T-helper 1 cell treated with Interleukin-12 subunit alpha and Interleukin-12 subunit beta and Interleukin-4 antibody, amounts not matched to agents 30 ng/mL and 1 ng/mL, for 36 hours (primary cell): Measurements from ENCODE around the gene PRSS27. TPM values are rescaled to one million over a fixed set of nuclear protein-coding genes. Genes with fewer than 3 reads are reported as not detected.
"Not testable (repeated sequence)": the region's sequence is repeated elsewhere in the genome, so short reads cannot be mapped to it uniquely, and the experiment has no call there.

Source experiments
- intact Hi-C: fragments of 100-400 bp; cut with micrococcal nuclease; formaldehyde crosslinking; loops from one replicate; pipeline ENCODE4 v1.15.1; 2024
- total RNA-seq: library from RNA; stranded (reverse); gene quantifications from 2 replicates; pipeline ENCODE4 v1.2.3, GENCODE V29; 2022

PRSS27 gene
- total RNA-seq, 1 donor from 2014 or later, result 0.88 TPM

DNA sequence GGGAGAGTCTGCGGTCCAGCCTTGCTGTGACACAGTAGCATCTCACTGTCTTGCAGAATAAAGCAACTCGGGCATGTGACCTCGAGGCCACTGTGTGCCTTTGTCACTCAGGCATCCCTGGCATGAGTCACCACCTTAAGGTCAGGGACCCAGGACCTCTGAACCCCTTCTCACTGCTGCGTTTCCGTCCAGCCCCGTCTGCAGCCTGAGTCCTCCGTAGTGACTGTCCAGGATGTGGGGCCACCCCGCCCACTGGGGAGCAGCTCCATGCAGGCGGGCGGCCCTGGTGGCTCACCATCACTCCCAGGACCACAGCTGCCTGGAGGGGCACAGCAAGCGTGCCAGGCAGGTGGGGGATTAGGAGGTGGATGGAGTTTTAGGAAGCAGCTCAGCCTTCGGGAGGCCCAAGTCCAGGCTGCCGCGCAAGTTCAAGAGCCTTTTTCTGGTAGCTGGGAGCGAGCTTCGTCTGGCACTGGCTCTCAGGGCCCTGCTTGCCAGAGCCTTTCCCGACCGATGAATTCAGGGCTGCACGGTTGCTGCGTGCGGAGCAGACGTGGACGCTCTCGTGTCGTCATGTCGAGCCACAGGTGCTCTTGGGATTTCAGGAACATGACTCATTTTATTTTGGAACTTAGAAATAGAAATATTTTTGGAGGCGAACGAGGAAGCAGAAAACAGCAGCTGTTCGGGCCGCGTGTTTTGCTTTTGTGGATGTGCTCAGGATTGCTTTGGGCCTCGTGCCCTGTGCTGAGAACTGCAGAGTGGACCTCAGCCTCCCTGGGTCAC is 20.9 kb downstream of the PRSS27 start:
- intact Hi-C loops, result no loop called here

DNA sequence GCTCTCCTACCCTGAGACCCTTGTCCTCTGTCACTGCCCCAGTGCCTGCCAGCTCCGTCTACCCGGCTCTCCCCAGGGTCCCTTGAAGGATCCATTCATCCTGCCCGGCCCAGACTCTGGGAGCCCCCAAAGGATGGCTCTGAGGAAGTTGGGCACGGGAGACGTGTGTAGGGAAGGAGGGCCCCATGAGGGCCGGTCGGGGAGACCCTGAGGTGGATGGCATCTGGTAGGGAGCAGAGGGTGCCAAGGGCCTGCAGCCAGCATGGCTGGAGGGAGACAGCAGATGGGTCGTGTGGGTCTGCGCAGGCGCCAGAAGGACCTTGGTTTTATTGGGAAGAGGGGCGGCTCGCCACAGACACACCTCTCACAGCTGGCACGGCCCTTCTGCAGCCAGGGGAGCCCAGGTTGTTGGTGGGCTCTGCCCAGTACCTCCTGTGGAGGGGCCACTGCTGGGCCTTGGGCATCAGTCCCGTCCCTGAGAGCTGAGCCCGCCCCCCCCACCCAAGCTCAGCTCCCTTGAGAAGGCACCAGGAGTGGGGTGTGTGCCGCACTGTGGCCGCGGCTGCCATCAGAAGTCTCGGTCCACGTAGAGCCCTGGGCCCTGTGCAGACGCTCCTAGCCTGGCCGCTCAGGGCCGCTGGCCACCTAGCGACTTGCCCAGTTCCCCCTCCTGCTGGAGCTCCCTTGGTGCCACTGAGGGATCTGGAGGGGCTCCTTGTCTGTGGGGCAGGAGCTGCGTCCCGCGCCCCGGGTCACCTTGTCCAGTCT is 21.7 kb downstream of the PRSS27 start:
- intact Hi-C loops, result no loop called here

DNA sequence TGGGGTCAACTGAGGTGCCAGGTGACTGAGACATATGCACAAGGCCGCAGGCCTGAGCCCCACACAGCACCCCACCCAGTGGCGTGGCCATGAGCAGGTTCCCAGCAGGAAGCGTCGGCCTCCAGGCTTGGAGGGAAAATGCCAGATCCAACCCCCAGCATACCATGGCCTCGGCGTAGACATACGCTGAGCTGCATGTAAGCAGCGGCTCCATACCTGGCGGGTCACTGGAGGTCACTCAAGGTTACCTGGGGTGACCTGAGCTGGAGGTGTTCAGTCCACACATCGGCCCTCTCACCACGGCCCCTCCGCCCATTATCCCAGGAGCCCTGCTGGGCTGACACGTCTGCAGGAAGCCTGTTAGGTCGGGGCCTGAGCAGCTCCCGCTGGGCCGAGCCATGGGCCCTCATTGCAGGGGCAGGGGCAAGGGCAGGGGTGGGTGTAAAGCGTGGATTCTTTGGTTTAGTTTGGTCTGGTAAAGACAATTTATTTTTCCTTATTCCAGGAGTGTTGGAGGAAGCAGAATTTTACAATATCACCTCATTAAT is 22.5 kb downstream of the PRSS27 start:
- intact Hi-C loops, result no loop called here

DNA sequence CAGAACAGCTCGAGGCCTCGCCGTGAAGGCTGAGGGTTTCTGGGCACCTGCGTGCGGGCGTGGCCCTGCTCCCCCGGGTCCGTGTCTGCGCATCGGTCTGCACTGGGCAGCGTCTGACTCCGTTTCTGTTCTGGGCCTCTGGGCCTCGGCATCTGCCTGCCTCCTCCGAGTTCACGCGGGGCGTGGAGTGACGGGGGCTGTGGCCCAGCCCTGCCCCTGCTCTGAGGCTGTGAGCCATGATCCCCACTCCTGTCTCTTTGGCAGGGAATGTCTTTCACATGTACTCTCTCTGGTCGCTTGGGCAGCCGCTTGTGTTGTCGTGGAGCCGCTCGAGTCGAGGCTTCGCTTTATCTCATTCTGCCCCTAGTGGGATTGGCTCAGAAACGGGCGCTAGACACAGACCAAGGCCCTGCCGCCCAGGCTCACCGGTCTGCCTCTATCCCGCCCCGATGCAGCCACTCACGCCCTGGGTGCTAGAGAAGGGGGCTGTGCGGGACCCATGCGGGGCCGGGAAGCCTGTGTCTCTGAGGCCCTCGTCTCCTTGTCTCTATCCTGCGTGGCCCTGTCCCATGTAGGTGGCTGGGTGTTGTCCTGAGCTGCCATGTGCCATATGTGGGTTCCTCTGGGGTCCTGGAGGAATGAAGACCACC is 23.3 kb downstream of the PRSS27 start:
- intact Hi-C loops, result not testable (repeated sequence)

DNA sequence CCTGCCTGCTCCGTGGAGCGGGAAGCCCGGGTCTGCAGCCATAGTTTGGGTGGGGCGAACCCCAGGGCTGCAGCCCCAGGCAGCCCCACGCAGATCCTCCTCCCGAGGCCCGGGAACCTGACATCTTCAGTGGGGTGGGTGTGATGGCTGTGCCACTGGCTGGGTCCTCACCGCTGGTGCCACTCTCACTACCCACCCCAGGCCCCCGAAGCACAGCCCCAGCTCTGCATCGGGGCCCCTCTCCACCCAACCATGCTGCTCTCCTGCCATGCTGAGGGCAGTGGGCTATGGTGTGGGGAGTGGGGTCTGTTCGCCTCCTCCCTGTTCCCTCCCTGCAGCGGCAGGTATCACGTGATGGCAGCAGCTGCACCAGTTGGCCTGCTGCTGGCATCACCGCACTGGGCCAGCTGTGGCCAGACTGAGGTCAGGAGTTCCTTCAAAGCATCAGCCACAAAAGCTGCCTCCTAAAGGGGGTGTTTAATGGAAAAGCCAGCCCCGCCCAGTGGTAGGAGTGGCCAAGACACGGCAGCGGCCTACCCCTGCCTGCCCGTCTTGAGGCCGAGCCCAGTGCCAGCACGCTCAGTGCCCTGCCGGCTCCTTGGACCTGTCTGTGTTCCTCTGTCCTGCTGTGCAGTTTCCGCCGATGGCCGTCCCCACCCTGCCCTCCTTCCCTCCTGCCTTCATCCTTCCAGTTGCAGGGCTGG is 26.9 kb downstream of the PRSS27 start:
- intact Hi-C loops, result no loop called here

DNA sequence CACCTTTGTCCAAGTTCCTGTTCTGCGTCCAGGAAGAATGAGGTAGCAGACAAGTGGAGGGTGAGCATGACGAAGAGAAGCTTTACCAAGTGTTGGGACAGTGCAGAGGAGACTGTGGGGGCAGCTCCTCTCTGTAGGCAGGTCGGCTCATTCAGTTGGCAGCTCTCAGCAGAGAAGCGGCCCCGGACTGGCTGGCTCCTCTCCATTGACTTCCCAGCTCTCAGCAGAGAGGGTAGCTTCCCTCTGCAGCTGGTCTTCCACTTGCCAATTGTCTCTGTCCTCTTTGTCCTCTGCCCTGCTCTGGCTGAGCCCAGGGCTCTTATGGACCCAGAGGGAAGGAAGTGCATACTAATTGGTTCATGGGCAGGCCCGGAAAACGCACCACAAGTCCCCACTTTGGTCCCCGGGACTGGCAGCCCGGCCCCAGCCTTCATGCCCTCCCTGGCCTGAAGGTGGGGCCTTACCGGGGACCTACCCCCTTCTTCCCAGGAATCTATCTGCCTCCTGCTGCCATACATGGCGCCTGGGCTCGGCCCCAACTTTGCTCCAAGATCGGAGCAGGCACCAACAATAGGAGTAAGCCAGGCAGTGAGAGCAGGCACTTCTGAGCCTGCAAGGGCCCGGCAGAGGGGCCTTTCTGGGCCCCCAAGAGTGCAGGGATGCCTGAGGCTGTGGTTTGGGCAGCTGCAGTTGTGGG is 27.6 kb downstream of the PRSS27 start:
- intact Hi-C loops, result no loop called here

DNA sequence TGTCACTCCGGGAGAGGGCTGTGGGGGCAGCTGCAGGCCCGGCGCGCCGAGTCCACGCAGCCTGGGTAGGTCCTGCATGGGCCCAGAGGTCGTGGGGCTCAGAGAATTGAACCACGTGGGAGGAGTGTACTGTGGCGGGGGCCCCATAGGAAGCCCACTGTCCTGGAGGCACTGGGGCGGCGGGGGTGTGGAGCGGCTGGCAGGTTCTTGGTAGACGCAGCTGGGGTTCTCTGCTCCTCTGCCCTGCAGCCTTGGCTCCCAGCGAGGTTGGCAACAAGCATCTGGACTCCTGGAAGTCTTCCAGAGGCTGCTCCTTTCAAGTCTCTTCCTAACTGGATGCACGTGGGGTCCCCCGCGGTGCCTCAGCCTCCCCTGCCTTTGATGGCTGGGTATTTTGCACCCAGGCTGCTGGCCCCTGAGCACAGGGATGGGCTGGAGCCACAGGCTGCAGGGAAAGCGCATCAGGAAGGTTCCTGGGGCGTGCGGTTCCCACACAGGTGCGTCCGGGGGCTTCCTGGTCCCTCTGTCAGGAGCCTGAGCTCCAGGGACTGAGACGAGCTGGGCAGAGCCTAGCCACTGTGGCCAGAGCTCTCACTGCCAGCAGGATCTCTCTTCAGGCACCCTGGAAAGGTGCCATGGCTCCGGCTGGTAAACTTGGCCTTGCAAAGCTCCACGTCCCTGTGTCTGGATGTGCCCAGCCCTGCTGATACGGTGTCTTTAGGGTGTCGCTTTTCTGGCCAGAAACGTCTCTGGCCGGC is 28.4 kb downstream of the PRSS27 start:
- intact Hi-C loops, result no loop called here

DNA sequence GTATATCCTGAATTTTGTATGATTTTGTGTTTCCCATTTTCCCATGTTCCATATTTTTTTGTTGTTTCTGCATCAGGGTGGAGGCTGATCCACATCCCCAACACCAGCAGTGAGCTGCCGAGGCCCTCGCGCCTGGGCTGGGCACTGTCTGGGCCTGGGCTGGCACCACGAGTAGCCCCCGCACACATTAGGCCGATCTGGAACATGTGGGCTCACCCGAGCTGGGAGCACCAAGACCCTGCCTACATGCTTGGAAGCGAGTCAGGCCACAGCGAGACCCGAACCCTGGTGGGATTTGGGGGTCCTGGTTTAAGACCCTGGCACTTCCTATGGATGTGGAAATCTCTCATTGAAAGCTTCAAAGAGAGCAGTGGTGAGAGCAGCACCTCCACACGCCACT is 29.2 kb downstream of the PRSS27 start:
- intact Hi-C loops, result no loop called here

DNA sequence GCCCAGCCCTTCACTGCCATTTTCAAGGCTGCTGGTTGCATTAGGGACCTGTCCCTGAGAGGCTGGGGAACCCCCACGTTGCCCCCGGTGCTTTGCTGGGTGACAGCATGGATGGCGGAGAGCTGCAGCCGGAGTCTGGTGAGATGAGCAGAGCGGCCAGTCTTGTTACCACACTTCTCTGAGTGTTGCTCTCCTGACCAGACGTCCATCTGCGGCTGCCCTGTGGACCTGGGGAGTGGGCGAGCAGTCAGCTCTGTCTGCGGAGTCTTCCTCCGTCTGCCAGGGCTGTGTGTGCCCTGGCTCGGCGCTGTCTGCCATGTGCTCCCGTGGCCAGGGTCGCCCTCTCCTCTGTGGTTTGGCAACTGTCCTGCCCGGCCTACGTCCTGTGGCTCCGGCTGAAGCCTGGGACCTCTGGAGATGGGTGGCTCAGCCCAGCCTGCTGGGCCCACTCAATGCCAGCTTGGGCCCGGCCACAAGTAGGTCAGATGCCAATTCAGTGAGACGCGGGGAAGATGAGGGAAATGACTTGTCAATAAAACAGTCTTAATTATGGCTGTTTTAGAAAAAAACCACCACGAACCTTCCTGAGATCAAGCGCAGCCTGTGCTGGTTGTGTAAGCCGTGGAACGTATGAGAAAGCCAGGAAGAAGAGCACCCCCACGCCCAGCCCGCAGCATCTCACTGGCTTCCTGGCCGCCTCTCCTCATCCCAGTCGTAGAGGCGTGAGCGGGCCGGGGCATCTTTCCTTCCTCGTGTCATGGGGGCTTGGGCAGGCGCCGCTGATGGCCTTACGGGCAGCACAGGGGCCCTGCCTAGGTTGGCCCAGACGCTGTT is 29.8 kb downstream of the PRSS27 start:
- intact Hi-C loops, result no loop called here

DNA sequence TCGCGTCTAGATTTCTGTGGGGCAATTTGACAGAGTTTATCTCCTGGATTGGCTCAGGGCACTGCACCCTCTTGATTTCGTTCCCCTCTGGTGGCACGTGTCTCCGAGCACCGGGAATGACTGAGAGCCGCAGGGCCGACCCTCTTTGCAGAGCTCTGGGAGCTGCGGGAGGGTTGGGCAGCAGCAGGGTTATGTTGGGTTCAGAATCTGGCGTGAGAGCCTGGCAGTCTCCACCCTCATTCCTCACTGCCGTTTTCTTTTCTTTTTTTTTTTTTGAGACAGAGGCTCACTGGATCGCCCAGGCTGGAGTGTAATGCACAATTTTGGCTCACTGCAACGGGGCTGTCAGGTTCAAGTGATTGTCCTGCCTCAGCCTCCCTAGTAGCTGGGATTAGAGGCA is 30.6 kb downstream of the PRSS27 start:
- intact Hi-C loops, result not testable (repeated sequence)

DNA sequence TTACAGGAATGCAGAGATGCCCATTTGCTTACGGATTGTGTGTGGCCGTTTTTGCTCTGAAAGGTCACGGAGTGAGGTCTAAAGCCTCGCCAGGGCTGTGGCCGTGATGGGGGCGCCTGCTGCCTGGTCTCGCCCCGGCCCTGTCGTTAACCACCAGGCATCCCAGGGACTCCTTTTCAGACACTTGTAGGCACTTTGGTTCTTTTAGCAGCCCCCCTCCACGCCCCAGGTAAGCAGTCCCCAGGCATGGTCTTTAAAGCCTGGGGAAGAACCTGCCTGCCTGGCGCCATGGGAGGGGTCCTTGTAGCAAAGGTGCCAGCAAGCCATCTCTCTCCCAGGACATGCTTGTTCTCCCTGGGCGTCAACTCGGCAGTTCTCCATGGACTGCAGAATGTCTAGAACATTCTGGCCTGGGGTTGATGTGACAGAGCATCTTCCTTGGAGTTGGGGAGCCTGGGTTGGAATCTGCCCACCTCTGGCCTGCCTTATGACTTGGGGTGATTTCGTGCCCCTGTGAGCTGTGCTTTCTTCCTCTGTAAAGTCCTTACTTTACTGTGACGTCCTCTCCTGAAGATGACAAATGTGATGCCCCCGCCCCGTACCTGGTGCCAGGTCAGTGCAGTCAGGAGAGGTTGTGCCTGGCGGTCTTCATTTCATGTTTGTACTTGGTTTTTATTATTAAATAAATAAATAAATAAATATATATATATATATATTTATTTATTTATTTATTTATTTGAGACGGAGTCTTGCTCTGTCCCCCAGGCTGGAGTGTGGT is 32.3 kb downstream of the PRSS27 start:
- intact Hi-C loops, result no loop called here

DNA sequence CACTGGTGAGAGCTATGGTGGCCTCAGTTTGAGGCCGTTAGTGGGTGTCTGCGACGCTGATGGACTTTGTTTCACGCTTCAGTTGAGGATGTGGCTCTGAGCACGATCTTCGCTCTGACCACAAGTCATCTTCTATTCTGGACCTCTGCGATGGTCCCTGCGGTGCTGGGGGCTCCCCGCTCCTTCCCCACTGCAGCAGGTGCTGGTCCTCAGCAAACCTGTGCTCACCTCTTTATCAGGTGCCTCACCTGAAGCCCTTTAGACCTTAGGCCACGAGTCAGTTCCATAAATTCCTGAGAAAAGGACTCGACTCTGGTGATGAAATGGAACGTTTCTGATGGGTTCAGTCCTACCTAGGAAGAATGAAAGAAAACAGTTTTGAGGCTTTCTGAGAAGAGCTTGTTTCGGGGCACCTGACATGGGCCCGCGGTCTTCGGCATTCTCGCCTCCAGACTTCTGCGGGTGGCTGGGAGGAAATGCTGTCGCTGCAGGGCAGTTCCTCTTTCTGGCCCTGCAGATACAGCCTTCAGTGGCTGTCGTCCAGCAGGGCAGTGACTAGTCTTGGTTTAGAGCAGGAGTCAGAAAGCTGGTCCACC is 33.0 kb downstream of the PRSS27 start:
- intact Hi-C loops, result no loop called here

DNA sequence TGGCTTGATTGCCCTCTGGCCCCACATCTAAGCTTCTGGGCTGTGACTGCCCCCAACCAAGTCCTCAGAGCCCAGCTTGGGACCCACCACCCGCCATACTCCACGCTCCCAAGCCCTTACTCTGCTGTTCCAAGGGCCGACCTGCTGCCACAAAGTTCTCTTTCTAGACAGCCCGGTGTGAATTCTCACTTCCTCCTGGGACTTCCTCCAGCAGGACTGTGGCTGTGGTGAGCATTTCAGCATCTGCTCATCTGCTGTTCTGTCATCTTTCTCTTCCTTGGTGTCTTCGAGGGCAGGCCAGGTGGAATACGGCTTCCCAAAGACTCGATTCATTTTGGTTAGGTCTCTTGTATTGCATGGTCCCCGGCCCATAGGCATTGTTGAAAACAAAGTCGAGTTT is 33.9 kb downstream of the PRSS27 start:
- intact Hi-C loops, result not testable (repeated sequence)

DNA sequence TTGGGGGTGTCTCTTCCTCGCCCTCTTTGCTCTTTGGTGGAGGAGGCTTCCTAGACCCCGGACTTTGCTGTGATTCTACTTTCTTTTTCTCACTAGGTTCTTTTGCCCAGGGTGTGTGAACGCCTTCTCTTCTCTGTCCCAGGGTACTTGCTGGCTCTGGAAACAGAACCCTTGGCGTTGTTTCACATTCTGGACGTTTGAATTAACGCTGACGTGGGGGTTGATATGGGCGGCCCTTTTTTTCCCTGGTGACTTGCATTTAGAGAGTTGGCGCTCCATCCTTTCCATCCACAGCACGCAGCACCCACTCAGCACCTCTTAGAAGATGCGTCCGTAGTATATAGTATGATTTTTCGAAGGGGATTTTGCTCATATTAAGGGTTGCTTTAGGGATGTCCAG is 37.0 kb downstream of the PRSS27 start:
- intact Hi-C loops, result loop anchor here (2.0 to 5.0 kb wide), 2 partner anchors 94 to 200 kb away; partner anchors contain the start of genes ELOB and FLYWCH2

DNA sequence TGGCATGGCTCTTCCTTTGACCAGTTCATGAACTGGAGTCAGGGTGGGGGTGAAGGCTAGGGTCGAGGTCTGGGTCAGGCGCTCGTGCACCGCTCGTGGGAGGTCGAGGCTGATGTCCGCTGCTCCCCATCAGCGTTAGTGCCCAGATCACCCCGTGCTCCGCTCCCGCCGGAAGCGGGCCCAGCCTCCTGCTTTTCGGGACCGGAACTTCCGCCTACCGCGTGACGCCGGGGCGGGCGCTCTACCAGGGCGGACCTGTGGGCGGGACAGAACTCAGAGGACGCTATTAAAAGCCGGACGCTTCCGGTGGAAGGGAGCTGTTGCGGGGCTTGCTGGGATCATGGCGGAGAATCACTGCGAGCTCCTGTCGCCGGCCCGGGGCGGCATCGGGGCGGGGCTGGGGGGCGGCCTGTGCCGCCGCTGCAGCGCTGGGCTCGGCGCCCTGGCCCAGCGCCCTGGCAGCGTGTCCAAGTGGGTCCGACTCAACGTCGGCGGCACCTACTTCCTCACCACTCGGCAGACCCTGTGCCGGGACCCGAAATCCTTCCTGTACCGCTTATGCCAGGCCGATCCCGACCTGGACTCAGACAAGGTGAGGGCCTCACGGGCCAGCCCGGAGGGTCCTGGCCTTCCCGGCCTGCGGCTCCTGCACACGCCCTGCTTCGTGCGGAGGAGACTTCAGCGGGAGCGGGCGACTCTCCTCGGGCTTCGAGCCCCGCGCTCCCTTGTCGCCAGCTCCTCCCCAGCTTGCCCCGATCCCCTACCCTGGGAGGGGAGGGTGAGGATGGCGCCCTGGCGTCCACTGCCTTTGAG is 37.6 kb downstream of the PRSS27 start, which contains the start of gene KCTD5:
Gene KCTD5 (plus strand): TSS at position 315 of the 813 bp plus-strand sequence. CDS start 26 bp downstream, at position 341.
- intact Hi-C loops, result loop anchor here (1.0 to 5.0 kb wide), 8 partner anchors 9 to 200 kb away; partner anchors contain the start of genes ELOB, FLYWCH2 and SRRM2

DNA sequence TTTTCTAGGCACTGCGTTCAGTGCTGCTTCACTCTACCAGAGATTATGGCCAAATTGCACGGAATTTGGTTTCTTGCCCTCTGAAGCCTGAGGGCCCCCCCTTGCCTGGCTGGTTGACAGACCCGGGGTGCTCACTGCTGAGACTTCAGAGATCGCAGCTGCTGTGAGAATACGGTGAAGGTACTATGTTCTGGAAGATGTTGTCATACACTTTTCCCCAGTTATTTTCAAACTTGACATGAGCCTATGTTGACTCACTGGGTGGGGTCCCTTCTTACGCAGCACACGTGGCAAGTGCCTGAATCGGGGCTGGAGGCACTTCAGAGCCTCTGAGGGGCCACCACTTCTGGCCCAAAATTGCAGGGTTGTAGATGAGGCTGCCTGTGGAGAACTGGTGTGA is 39.7 kb downstream of the PRSS27 start:
- intact Hi-C loops, result loop anchor here (5.0 kb wide), 1 partner anchor 97 kb away; the partner anchor contains the start of gene ELOB
